ENCODE data around the gene MS4A6A.
"Not testable (repeated sequence)": the region's sequence is repeated elsewhere in the genome, so short reads cannot be mapped to it uniquely, and the experiment has no call there.

The MS4A6A gene

DNA sequence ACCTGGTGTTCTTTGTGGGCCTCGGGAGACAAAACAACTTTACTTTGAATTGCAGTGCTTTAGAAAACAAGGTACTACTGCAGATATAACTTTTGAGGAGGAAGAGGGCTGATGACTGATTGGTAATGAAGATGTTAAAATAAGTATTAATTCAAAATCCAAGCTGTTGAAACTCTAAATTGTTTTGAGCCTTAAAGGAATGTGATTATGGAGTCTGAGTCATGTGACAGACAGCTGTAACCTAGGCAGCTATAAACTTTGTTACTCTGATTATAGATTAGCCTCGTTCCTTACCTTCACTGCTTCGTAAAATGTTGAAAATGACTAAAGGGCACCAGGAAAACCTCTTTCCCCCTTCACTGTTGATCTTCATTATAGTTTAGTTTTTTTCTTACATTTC is 51.0 kb downstream of the MS4A6A start:
- intact Hi-C loops (cut with micrococcal nuclease), result no loop called here
- Mint-ChIP-seq H3K4me3 (no peak overlapping the region), H3K27ac (no peak overlapping the region), H3K36me3 (ENCODE audit: low read depth) (no peaks in the 10 kb centered on the region), H3K4me1 (ENCODE audit: low read depth) (peaks cover 5% of the 10 kb centered on the region), H3K27me3 (no peaks in the 10 kb centered on the region), H3K9me3 (peaks cover 14% of the 10 kb centered on the region)

DNA sequence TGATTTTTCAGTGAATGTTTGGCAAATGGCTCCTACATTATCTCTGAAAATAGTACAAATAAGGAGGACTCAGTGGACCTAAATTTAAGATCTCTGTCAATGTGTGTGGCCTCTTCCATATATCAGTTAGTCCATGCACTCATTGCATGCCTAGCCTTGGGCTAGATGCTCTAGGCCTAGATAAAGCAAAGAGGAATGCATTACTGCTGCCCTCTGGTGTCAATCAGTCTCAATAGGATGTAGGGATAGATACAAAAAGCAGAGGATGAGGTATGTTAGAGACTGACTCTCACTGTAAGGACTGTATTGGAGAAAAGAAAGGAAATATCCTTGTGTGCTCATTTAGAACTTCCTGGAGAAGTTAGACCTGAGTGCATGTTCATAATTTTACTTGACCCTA is 52.4 kb downstream of the MS4A6A start:
- Mint-ChIP-seq H3K27ac (no peak overlapping the region), H3K9me3 (peaks cover 14% of the 10 kb centered on the region), H3K4me3 (no peak overlapping the region), H3K4me1 (ENCODE audit: low read depth) (peaks cover 5% of the 10 kb centered on the region), H3K27me3 (no peaks in the 10 kb centered on the region), H3K36me3 (ENCODE audit: low read depth) (no peaks in the 10 kb centered on the region)
- intact Hi-C loops (cut with micrococcal nuclease), result loop anchor here (1.0 kb wide), 1 partner anchor 307 kb away; no protein-coding TSS in a partner anchor

DNA sequence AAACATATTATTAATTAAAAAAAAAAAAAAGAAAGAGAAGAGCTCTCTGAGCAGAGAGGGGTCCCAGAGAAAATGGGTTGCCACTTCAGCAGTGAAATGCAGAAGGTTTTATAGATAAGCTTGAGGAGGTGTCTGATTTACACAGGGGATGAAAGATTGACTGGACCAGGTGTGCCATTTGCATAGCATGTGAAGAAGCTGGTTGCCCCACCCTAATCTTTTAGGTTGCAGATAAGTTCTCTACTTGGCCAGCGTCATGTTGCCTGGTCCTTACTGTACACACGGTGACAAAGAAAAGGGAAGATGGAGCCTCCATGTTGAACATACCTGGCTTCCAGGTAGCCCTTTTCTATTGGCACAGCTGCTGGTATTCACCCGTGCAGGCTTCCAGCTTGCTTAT is 53.0 kb downstream of the MS4A6A start:
- peaks cover 5% of the 10 kb centered on the region for H3K4me1 Mint-ChIP-seq (ENCODE audit: low read depth)
- peaks cover 14% of the 10 kb centered on the region for H3K9me3 Mint-ChIP-seq
- no peaks in the 10 kb centered on the region for H3K36me3 Mint-ChIP-seq (ENCODE audit: low read depth)
- H3K27me3 Mint-ChIP-seq, result no peaks in the 10 kb centered on the region
- intact Hi-C loops (cut with micrococcal nuclease), result loop anchor here (1.0 kb wide), 1 partner anchor 307 kb away; no protein-coding TSS in a partner anchor
- no peak overlapping the region for H3K4me3 Mint-ChIP-seq
- H3K27ac Mint-ChIP-seq, result no peak overlapping the region

DNA sequence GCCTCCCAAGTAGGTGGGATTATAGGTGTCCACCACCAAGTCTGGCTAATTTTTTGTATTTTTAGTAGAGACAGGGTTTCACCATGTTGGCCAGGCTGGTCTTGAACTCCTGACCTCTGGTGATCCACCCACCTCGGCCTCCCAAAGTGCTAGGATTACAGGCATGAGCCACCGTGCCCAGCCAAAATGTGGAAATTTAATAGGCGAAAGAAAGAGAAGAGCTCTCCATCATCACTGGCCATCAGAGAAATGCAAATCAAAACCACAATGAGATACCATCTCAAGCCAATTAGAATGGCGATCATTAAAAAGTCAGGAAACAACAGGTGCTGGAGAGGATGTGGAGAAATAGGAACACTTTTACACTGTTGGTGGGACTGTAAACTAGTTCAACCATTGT is 54.0 kb downstream of the MS4A6A start:
- H3K4me3 Mint-ChIP-seq; H3K4me1 Mint-ChIP-seq (ENCODE audit: low read depth); H3K27me3 Mint-ChIP-seq; H3K36me3 Mint-ChIP-seq (ENCODE audit: low read depth); H3K27ac Mint-ChIP-seq; H3K9me3 Mint-ChIP-seq; intact Hi-C loops (cut with micrococcal nuclease): not testable (repeated sequence)

DNA sequence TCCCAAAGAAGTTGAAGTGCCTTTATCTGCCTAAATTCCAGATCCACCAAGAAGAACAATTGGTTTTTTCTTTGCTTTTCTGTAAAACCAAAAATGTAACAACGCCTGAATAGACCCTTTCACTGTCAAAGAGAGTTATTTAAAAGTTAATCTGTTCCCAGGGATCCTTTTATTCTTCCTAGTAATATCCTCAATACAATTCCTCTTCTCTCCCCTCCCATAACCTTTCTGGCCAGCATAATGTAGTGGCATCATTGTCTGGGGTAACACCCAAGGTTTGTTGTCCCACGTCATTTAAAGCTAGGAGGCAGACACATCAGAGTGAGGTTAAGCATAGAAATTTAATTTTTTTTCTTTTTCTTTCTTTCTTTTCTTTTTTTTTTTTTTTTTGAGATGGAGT is 54.5 kb downstream of the MS4A6A start:
- Mint-ChIP-seq H3K4me3 (no peak overlapping the region), H3K4me1 (ENCODE audit: low read depth) (peaks cover 5% of the 10 kb centered on the region), H3K27me3 (no peaks in the 10 kb centered on the region), H3K36me3 (ENCODE audit: low read depth) (no peaks in the 10 kb centered on the region), H3K9me3 (peaks cover under 1% of the 10 kb centered on the region), H3K27ac (no peak overlapping the region)
- intact Hi-C loops (cut with micrococcal nuclease), result no loop called here

DNA sequence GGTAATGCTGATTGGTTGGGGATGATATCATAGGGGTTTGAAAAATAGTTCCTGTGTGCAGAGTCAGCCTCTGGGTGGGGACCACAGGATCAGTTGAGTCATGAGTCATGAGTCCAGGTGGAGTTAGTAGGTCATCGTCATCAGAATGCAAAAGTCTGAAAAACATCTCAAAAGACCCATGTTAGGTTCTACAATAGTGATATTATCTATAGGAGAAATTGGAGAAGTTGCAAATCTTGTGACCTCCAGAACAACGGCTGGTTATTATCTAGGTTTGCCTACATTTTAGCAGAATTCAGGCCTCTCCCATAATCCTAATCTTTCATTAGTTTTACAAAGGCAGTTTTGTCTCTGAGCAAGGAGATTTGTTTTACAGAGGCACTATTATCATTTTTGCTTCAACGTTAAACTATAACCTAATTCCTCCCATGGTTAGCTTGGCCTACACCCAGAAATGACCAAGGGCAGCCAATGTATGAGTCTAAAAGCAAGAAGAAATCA is 55.5 kb downstream of the MS4A6A start:
- Mint-ChIP-seq H3K36me3 (ENCODE audit: low read depth) (no peaks in the 10 kb centered on the region), H3K27ac (no peak overlapping the region), H3K4me3 (no peak overlapping the region), H3K4me1 (ENCODE audit: low read depth) (peaks cover 5% of the 10 kb centered on the region), H3K27me3 (no peaks in the 10 kb centered on the region), H3K9me3 (no peaks in the 10 kb centered on the region)
- intact Hi-C loops (cut with micrococcal nuclease), result no loop called here

DNA sequence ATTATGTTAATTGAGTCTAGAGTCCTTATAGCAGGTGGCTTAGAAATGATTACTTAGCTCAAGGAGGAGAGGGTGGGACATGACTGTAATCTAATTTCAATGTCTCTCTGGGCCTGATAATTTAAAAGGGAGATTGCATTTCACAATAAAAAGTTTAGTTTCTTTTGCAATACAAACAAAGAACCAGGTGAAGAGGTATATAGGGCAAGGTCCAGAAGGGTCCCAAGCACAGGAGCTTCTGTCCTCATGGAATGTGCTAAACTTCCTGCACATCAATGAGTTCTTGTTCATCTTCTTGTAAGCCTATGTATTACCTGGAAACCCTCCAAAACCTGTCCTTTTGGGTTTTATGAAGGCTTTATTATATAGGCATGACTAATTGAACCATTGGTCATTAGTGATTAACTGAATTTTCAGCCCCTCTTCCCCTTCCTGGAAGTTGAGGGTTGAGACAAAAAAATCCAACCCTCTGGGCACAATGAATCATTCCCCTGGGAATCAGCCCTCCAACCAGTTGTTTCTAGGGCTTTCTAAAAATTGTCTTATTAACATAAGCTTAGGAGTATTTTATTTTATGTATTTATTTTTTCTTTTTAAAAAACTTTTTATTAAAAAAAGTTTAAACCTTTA is 56.8 kb downstream of the MS4A6A start:
- Mint-ChIP-seq H3K4me1 (ENCODE audit: low read depth) (peaks cover 6% of the 10 kb centered on the region), H3K9me3 (no peaks in the 10 kb centered on the region), H3K27ac (no peak overlapping the region), H3K36me3 (ENCODE audit: low read depth) (no peaks in the 10 kb centered on the region), H3K27me3 (no peaks in the 10 kb centered on the region), H3K4me3 (no peak overlapping the region)
- intact Hi-C loops (cut with micrococcal nuclease), result no loop called here

DNA sequence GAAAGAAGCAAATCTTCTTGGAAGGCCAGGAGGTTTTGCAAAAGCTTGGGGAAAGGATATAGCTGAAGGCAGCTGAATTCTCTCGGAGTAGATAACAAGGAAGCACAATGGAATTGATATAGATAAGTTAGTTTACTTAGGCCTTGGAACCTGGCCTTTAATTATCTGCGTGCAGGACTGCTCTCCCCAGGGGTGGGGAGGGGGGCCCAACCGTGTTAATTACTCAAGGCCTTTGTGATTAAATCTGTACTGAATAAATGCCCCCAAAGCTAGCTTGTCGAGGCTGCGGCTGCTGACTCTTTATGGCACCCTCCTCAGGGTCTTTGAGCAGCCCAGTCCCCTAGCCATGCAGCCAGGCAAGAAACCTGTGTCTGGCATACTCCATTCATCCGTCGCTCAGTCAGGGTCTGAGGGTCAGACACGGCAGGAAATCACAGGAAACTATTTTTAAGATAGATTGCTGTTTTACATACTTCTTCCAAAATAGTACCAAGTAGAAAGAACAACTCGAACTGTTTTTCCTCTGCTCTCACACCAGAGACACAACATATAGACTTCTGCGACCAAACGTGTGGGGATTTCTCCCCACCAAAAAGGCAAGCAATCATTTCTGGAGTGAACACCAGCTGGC is 58.0 kb downstream of the MS4A6A start:
- no peaks in the 10 kb centered on the region for H3K9me3 Mint-ChIP-seq
- H3K4me1 Mint-ChIP-seq (ENCODE audit: low read depth), result peaks cover 12% of the 10 kb centered on the region
- H3K27ac Mint-ChIP-seq, result no peak overlapping the region
- H3K27me3 Mint-ChIP-seq, result no peaks in the 10 kb centered on the region
- intact Hi-C loops (cut with micrococcal nuclease), result no loop called here
- H3K4me3 Mint-ChIP-seq, result no peak overlapping the region
- no peaks in the 10 kb centered on the region for H3K36me3 Mint-ChIP-seq (ENCODE audit: low read depth)

All from dendritic cell treated with granulocyte-macrophage colony-stimulating factor and Interleukin-4, amounts not matched to agents 40 ng/mL and 50 ng/mL, for 4 days (primary cell).